CD4-positive, alpha-beta T cell treated with Interleukin-6 for 4 hours (primary cell): Measurements from ENCODE around the gene HOMER1.

Experiments
- DNase-seq: peaks from one replicate; pipeline ENCODE4 v3.0.0-alpha.2; 2020; ENCODE audit warnings: mixed read lengths

The HOMER1 gene

DNA sequence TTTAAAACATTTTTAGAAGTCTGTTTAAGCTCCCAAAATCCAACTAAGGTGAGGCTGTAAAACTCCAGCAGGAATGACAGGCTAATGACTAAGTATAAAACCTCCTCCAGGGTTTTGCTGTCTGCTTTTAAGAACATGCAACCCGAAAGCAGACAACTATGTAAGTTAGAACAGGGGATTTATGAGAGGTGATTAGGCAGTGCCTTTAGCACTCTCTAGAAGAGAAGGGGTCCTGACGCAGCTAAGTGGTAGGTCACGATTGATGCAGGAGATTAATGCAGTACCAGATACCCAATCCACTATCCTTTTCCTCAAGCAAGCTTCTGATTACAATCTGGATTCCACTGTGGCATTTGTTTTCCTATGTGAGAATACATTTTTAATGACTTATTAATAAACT is 25.9 kb downstream of the HOMER1 start:
- DNase-seq = no peak

DNA sequence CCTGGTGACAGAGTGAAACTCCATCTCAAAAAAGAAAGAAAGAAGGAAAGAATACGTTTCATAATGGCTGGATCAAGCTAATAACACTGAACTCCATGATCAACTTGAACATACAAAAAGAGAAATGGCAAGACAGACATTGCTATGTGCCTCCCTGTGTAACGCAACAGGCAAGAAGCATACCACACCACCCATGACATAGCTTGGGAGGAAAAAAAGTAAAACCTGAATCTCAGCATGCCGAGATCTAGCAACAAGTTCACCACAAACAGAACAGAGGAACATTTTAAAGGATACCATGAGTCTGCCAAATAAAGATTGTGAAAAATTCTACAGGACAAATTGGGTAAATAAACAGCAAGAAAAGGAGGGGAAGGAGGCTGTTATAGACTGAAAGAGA is 26.7 kb downstream of the HOMER1 start:
- DNase-seq = no peak

DNA sequence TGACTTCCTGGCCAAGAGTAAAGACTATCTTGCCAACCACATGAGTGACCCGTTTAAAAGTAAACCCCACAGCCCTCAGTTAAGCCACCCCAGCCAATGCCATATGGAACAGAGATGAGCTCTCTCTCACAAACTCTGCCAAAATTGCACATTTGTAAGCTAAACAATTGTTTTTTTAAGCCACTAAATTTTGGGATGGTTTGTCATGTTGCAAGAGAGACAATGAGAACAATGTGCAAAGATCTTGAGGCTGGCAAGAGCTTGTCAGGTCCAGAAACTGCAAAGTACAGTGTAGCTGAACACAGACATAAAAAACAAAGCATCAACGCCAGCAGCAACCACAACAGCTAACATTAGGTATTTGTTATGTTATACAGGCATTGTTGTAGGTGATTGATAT is 27.8 kb downstream of the HOMER1 start:
- DNase-seq = no peak

DNA sequence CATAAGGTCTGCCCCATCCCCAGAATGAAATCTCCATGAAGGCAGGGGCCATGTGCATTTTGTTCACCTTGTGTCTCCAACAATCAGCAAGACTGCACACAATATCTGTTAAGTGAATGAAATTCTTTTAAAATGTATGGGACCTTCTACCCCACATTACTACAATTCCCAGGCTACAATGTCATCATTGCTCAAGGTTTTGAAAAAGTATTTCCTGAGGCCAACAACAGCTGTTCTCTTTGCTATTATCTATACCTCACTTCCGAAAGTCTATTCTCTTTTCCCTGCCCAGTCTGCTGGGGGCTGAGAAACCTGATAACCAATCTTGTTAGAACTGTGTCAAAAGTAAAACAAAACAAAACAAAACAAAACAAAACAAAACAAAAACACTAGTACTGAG is 29.2 kb downstream of the HOMER1 start:
- DNase-seq = no peak

DNA sequence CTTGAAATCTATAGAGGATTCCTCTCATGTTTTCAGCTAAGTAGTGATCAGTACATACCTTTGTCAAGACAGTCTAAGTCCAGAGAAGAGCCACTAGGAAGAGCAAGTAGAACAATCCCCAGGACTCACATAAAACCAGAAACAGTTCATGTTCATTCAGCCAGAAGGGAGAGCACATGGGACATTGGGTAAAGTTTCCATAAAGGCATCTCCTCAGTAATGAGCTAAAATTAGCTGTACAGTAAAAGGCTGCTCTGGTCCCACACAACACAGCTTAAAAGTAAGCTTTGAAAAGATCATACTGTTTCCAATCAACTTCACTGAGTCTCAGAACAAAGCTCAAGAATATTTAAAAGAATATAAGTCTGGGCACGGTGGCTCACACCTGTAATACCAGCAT is 32.4 kb downstream of the HOMER1 start:
- no peak for DNase-seq

DNA sequence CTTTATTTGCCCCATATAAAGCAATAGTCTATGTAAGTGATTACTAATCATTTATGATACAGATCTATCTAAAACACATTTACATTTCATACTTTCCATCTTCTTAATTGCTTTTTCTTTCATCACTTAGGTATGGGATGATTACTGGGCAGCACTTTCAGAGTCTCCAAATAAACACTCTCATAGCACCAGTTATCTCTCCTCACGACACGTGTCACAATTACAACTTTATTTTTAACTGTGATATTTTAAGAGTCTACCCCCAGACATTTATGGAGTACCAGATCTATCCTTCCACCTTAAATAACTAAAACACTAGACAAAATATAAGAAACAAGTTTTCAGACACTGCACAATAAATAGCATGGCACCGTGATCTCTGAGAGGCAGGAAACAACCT is 32.9 kb downstream of the HOMER1 start:
- no peak for DNase-seq

DNA sequence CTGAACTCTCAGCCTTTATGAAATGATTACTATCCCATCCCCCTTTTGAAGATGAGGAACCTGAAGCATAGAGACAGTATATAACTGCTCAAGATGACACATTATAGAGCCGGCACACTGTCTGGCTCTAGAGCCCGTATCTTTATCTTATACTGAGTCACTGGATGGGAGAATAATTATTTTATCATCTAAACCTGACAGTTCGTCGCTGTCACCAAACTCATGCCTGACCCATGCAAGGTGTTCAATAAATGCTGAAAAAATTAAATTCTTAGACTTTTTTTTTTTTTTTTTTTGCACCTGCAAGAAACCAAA is 38.8 kb downstream of the HOMER1 start:
- DNase-seq = no peak

DNA sequence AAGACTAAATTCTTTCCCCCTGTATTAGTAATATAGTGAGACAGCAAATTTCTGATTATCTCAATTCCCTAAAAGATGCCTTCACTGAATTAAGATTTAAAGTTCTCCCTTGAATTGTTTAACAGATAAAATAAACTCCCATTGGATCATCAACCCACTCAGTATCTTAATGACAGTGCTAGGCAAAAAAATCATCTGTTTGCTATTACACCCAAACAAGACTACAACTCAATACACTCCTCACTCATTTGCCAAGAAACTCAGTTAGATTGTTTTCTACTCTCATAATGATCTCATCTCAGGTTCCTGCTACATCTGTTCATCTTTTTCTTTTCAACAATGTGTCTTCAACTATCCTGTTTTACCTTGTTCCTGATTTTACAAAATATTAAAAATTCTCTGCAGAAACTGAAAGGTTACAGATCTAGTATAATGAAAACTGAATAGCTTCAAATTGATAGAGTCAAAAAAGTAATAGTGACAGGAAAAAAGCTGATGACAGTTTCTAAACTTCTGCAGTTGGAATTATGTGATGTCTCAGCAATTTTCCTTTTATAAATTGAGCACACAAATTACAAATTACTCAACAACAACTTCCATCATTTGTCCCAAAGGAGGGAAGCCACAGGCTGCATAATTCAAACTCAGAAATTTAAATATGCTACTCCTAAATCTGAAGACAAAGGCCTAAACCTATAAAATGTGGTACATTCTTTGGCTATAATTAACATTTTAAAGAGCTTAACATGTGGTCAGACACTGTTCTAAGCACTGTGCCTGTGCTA is 39.4 kb downstream of the HOMER1 start:
- no peak for DNase-seq

DNA sequence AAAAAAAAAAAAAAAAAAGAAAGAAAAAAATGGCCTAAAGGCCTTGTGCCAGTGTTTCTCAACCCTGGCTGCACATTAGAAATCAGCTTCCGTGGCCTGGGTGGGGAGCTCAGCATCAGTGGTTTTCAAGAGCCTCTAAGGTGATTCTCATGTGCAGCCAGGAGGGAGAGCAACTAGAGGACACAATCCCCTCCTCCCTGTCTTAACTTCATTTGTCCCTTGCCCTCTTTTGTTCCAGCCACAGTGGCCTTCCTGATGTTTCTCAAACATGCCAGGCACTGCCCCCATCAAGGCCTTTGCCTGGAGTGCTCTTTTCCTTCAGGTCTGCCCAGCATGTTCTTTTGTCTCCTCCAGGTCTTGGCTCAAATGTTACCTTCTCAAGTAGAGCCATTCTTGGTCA is 42.4 kb downstream of the HOMER1 start:
- no peak for DNase-seq

DNA sequence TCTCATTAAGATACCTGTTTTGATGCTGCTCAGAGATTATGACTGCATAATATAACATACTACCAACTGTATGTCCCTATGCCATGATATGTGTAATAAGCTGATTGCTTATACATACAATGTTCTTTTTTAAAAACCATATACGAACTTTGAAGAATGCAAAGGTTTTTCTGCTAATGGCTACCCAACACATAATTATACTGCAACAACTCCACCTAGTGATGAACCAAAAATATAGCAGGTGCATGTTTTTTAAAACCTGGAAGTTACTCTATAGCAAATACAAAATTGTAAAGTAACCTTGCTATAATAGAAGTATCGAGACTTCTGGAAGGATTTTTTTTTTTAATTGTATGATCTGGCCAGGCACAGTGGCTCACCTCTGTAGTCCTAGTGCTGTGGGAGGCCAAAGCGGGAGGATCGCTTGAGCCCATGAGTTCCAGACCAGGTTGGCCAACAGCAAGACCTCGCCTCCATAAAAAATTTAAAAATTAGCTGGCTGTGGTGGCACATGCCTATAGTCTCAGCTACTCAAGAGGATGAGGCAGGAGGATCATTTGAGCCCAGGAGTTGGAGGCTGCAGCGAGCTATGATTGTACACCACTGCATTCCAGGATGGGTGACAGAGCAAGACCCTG is 49.1 kb downstream of the HOMER1 start:
- DNase-seq = no peak

DNA sequence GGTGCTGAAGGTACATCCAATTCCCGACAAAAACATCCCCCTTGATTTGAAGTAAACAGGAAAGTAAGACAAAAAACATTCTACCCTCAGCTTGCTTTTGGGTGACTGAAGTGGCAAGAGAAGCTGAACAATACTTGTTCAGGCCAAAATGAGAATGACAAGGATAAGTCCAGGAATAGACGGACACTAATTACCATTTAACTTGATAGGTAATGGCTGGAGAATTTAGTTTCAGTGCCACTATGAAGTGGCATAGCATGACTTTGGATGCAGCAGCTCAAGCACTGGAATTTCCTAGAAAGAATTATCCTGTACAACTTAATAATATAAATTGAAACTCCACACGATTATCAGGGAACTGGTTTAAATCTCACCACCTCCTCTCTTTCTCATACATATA is 49.7 kb downstream of the HOMER1 start:
- no peak for DNase-seq

DNA sequence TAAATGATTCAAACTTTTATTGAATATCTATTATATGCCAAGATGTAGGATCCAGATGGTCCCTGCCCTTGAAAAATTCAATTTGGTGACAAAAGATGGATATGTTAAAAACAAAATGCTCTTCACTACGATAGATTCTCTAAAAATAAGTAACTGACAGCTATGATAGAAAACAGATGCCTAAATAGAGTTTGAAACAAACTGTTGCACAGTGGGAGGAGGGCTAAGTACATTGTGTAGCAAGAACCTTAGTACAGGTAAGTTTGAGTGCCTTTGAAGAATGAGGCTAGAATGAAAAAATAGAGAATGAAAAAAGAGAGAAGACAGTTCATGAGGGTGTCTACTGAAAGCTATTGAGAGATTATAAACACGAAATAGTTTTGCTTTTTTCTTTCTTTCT is 54.3 kb downstream of the HOMER1 start:
- no peak for DNase-seq

DNA sequence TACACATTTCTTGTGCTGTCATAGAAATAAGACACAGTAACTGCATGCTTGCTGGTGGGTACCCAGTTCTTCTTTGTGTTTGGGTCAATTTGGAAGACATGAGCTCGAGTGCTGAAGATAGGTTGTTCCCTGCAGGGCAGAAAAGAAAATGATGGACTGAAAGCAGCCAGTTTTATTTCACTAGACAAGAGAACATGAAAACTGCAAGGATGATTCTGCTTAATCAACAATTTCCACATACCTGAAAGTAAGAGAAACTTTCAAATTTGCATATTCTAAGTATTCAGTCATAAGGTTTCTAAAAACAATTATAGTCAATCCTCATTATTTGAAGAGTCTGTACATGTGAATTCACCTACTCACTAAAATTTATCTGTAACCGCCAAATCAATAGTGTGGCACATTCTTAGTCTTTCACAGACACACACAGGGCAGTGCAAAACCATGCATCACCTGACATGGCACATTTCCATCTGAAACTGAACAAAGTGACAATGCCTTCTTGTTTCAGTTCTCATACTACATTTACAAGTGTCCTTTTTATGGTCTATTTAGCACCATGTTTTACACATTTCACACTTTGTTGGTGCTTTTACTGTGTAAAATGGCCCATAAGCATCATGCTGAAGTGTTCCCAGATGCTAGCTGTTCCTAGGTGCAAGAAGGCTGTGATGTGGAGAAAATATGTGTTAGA is 56.9 kb downstream of the HOMER1 start:
- DNase-seq = no peak

DNA sequence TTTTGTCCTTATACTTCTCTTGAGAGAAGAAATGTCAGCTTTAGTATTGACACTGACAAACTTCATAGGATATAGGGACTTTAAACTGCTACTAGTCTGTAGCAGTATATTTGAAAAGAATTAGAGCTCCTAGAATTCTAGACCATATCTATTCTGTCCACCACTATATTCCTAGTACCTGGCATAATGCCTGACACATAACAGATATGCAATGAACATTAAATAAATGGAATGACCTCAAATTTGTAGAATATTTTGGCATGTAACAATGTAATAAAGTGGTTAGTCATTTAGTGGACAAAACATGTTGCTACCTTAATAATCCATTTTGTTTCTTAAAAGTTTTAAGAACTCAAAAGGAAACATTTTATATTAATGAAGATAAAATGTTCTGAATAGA is 57.5 kb downstream of the HOMER1 start:
- DNase-seq = no peak

DNA sequence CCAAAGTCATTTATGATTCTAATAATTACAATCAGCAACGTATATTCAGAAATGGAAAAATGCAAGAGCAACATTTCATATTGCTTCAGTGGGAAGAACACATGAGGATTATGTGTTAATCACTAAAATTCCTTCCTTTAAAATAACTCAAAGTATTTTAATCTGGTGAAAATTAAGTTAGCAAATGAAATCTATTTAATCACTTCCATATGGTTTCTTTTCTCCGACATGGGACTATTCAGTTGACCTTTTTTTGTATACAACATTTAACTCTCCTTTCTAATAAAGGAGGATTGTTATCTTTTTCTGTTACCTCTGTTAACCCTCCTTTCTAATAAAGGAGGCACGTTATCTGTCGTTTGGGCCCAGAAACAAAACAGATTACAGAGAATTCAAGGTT is 59.9 kb downstream of the HOMER1 start:
- DNase-seq = no peak

DNA sequence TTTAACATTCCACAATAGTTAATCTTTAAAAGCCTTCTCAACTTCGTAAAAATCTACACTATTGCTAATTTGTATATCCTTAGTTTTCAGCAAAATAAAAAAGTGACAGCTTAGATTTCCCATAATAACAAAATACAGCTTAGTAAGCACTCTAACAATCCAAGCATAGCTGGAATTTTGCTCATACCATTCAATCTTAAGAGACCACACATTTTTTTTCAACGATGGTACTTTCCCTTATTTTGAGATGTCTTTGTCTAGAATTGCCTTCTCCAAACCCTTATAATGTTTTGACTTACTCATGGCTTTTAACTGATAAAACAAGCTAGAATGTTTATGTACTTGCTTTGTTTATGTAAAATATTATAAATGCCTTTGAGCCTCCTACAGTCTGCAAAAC is 65.6 kb downstream of the HOMER1 start:
- DNase-seq = no peak

DNA sequence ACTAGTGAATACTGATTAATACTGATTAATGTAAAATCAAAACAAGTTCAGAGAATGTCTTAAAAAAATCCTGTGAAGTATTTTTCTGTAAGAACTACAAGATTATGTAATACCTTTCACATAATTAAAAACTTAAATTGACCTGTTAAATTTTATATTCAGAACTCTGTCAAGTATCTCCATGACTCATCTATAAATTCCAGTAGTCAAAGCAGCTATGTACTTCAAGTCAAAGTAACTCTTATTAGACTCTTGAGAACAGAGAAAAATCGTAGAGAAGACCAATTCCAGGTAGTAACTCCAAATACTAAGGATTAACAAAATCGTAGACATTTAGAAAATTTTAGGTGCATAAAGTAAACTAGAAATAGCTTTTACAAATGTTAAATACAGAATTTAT is 77.1 kb downstream of the HOMER1 start:
- DNase-seq = no peak

DNA sequence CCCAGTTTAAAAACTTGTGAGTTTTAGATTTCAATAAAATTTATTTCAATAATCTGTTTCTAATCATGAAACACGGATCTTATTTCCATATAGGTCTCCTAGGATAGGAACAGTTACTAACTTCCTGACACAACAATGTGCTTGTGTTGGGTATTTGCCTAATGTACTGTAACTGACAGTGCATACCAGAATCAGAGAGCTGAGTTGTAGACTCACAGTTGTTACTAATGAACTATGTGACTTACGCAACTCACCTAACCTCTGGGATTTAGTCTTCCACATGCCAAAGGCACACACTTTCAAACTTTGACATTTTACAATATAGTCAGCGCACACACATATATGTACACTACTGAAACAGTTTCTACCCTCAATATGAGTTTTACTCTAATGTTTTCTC is 77.7 kb downstream of the HOMER1 start:
- no peak for DNase-seq

DNA sequence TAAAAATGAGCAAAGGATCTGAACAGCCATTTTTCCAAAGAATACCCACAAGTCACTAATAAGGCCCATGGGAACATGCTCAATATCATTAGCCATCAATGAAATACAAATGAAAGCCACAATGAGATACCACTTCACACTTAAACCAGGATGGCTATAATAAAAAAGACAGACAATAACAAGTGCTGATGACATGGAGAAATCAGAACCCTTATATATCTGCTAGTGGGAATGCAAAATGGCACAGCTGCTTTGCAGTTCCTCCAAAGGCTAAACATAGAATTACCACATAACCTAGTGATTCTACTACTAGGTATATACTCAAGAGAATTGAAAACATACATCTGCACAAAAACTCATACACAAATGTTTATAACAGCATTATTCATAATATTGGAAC is 83.7 kb downstream of the HOMER1 start:
- no peak for DNase-seq

DNA sequence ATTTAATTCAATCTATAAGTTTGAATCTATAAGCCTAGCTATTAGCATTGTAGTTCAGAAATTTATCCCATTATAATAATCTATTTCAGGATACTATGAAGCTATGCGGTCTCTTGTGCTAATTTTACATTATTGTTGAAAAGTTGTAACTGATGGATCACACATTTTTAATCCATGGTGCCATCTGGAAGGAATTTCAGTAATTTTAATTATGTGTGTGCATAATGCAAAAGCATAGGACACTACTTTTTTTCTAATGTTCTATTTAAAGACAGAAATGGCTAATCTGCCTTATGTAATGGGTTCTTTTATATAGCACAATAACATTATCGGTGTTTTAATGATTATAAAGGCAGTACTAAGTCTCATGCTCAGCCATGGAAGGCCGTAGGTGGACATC is 90.6 kb downstream of the HOMER1 start:
- DNase-seq = no peak

DNA sequence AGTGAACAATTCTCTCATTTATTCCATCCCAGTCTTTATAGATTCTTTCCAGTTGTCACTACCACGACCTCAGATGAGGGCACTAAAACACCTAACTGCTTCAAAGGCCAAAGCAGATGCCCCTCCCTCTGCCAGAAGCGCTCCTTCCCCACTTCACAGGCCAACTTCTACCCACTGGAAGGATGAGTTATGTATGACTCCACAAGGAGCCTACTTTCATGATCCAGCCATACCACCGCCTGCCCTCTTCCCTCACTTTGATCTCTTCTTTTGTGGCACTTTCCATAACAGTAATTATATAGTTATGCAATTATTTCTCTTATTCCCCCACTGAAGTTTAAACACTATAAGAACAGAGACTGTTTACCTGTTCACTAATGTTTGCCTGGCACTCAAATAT is 93.7 kb downstream of the HOMER1 start:
- DNase-seq = no peak

DNA sequence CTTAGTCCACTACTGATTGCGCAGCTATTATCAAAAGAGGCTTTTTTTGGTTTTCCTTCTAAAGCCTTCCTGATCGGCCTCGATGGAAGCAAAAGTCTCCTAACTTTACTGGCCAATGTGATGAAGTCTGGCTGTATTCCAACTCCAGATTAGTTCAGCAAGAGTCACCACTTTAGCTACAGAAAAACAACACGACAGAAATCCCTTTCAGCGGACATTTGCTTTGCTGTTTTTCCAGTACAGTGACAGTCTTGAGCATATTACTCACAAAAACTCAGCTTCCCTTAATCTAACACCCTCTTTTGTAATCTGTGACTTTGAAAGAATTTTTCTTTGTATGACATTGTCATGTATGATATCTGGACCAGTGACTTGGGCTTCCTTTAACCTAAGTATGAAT is 95.7 kb downstream of the HOMER1 start:
- DNase-seq = no peak

DNA sequence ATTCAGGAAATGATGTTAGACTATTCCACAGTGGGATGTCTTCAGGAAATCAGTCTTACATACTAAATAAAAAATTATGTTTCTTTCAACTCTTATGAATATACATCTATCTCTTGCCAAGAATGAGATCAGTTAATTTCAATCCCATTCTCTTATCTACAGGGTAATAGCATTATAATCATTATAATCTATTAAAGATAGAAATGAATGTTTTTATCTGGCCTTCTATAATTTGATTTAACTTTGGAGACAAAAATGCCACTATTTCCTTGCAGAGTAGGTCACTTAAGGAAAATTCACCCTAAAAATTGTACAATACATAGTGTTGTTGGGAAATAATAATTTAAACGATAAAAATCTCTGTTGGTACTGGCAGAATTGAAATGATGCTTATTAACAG is 96.4 kb downstream of the HOMER1 start:
- DNase-seq = no peak

DNA sequence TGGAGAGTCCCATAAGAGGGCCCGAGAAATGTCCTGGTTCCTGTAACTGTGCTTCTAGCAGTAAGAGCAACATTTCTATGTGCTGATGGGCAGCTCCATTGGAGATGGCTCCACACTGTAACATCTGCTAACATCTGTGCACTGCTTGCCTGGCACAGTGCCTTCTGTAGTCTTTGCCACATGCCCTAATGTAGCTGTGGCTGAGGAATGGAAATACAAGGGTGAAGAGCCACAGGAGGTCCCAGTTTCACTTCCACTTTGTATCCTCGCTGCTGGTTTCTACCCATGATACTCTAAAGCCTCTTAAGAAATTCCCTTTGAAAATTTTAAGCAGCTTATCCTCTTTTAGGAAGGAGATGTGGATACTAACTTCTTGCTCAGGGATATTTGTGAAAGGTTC is 97.4 kb downstream of the HOMER1 start:
- no peak for DNase-seq

DNA sequence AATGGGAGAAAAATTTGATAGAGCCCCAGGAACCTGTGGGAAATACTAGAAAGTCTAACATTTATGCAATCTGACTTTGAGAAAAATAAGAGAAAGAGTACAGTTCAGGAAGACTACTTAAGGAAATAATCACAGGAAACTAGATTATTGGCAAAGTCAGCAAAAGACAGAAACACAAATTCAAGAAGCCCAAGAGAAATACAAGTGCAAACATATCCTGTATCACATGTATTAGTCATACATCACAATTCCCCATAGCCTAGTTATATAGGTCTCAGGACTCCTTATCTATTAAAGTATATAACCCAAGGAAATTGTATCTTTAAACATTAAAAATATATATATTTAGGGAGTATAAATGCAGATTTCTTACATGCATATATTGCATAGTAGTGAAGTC is 100.8 kb downstream of the HOMER1 start:
- no peak for DNase-seq
